SU-DHL-6 (cell line): Measurements from ENCODE around the gene HLA-G.

Source experiments
- H2AFZ ChIP-seq: fragments of 200-600 bp; sonication (generic); 2 replicates; pipeline ENCODE4 v1.6.1; 2014; ENCODE audit warnings: low read depth, mild to moderate bottlenecking, moderate library complexity, mixed read lengths, antibody characterized with exemption, low read length; ENCODE audit not compliant: severe bottlenecking
- H3F3A ChIP-seq: fragments of 200-600 bp; shearing (Covaris generic); 2 replicates; pipeline ENCODE4 v1.6.0; 2016; ENCODE audit warnings: antibody characterized with exemption, mild to moderate bottlenecking; ENCODE audit not compliant: insufficient read depth
- H3K27ac ChIP-seq: fragments of 200-600 bp; sonication (generic); 2 replicates; pipeline ENCODE4 v1.5.1; 2016; ENCODE audit warnings: low read depth, mild to moderate bottlenecking, low read length, moderate library complexity, mixed read lengths
- H3K27me3 ChIP-seq: fragments of 200-600 bp; sonication (generic), shearing (Covaris generic); 2 replicates; pipeline ENCODE4 v1.6.0; 2014; ENCODE audit warnings: mild to moderate bottlenecking, low read length
- H3K36me3 ChIP-seq: fragments of 200-600 bp; sonication (generic); 2 replicates; pipeline ENCODE4 v1.6.1; 2014; ENCODE audit warnings: mild to moderate bottlenecking, low read length, mixed read lengths
- H3K4me2 ChIP-seq: fragments of 300-600, 200-600 bp; shearing (Covaris generic), sonication (generic); 2 replicates; pipeline ENCODE4 v1.6.0; 2014; ENCODE audit warnings: low read length, low read depth, mild to moderate bottlenecking; ENCODE audit not compliant: poor library complexity, severe bottlenecking
- H3K4me3 ChIP-seq: fragments of 200-600 bp; sonication (generic); 2 replicates; pipeline ENCODE4 v1.5.1; 2014; ENCODE audit warnings: antibody characterized with exemption, low read length, mild to moderate bottlenecking, mixed read lengths; ENCODE audit not compliant: insufficient read depth, poor library complexity, severe bottlenecking
- H3K79me2 ChIP-seq: fragments of 200-600 bp; sonication (generic); 2 replicates; pipeline ENCODE4 v1.6.1; 2014; ENCODE audit warnings: mild to moderate bottlenecking, low read length, moderate library complexity; ENCODE audit not compliant: insufficient read depth
- H3K9ac ChIP-seq: fragments of 200-600 bp; sonication (generic); 2 replicates; pipeline ENCODE4 v1.7.0; 2014; ENCODE audit warnings: mild to moderate bottlenecking, low read length
- H3K9me2 ChIP-seq: fragments of 200-600 bp; sonication (generic); replicated peaks from 2 replicates; pipeline ENCODE4 v1.6.1; 2014; ENCODE audit warnings: low read length; ENCODE audit not compliant: insufficient read depth
- H3K9me3 ChIP-seq: fragments of 200-600 bp; sonication (generic); 2 replicates; pipeline ENCODE4 v1.6.1; 2014; ENCODE audit warnings: low read length, mixed read lengths; ENCODE audit not compliant: insufficient read depth
- H4K20me1 ChIP-seq: fragments of 200-600 bp; sonication (generic); 2 replicates; pipeline ENCODE4 v1.6.1; 2014; ENCODE audit warnings: low read depth, mild to moderate bottlenecking, antibody characterized with exemption, low read length, moderate library complexity, mixed read lengths
- CTCF ChIP-seq: fragments of 200-600 bp; sonication (generic); IDR thresholded peaks from one replicate; pipeline ENCODE4 v1.5.1; 2017; ENCODE audit warnings: antibody characterized with exemption, mild to moderate bottlenecking, low read length, moderate library complexity; ENCODE audit not compliant: insufficient read depth, poor library complexity, severe bottlenecking
- EZH2phosphoT487 ChIP-seq: fragments of 200-600 bp; sonication (generic), shearing (Covaris generic); conservative IDR thresholded peaks from 2 replicates; pipeline ENCODE4 v1.6.1; 2018; ENCODE audit warnings: mild to moderate bottlenecking, antibody characterized with exemption, low read length, moderate library complexity, mixed read lengths

HLA-G gene

DNA sequence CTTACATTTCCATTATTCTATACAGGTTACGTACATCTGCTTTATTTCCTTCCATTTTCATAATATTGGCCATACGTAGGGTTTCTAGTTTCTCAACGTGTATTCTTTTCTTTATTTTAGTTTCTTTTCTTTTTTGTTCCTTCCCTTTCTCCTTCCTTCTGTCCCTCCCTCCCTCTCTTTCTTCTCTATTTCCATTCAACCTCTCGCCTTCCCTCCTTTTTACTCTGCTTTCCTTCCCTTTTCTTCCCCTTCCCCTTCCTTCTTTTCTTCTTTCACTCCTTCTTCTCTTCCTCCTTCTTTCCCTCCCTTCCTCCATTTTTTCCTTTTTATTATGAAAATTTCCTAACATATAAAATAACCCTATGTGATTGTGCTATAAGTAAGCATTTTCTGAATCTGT is 8.7 kb upstream of the HLA-G start:
- Histone ChIP-seq H3K9ac (no peak overlapping the region), H4K20me1 (no peaks in the 10 kb centered on the region; the same call in 1 of the 2 replicates), H3K9me3 (no peaks in the 10 kb centered on the region), H3K4me3 (no peak overlapping the region), H3K27me3 (no peaks in the 10 kb centered on the region), H3K79me2 (no peaks in the 10 kb centered on the region), H3K9me2 (no peaks in the 10 kb centered on the region), H3F3A (no peaks in the 10 kb centered on the region), H3K4me2 (no peak overlapping the region), H3K27ac (no peak overlapping the region), H3K36me3 (no peaks in the 10 kb centered on the region), H2AFZ (no peak overlapping the region)
- TF ChIP-seq CTCF (no peak), EZH2phosphoT487 (no peak)

DNA sequence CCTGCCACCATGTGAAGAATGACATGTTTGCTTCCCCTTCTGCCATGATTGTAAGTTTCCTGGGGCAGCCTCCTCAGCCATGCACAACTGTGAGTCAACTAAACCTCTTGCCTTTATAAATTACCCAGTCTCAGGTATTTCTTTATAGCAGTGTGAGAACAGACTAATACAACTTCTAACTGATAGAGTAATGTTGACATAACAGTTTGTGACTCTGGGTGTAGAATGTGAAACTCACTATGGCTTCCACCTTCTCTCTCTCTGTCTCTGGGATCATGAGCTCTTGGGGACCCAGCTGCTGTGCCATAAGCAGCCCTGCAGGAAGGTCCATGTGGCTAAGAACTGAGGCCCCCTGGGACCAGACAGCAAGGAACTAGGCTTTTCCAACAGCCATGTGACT is 3.5 kb upstream of the HLA-G start:
- Histone ChIP-seq H3K4me3 (no peak overlapping the region), H3K36me3 (no peaks in the 10 kb centered on the region), H4K20me1 (no peaks in the 10 kb centered on the region; the same call in 1 of the 2 replicates), H3K27ac (no peak overlapping the region), H2AFZ (no peak overlapping the region), H3K9me3 (no peaks in the 10 kb centered on the region), H3K79me2 (no peaks in the 10 kb centered on the region), H3K9me2 (no peaks in the 10 kb centered on the region), H3K9ac (no peak overlapping the region), H3F3A (no peaks in the 10 kb centered on the region), H3K27me3 (no peaks in the 10 kb centered on the region), H3K4me2 (no peak overlapping the region)
- no peak for TF ChIP-seq EZH2phosphoT487
- no peak for TF ChIP-seq CTCF

GRCh38 chr6:29825848-29826247 is 1.8 kb upstream of the HLA-G start:
- Histone ChIP-seq H3K9ac (no peak overlapping the region), H3K9me3 (no peaks in the 10 kb centered on the region), H3K27ac (no peak overlapping the region), H3K27me3 (no peaks in the 10 kb centered on the region), H3K4me3 (no peak overlapping the region), H4K20me1 (no peaks in the 10 kb centered on the region; the same call in 1 of the 2 replicates), H2AFZ (no peak overlapping the region), H3K4me2 (no peak overlapping the region), H3K36me3 (no peaks in the 10 kb centered on the region), H3F3A (no peaks in the 10 kb centered on the region), H3K9me2 (no peaks in the 10 kb centered on the region), H3K79me2 (no peaks in the 10 kb centered on the region)
- TF ChIP-seq EZH2phosphoT487 (no peak), CTCF (no peak)
